ENCODE measurements around the gene NODAL.

NODAL gene

GRCh38 chr10:70426823-70427222, 14.7 kb downstream of the NODAL start:
- Histone ChIP-seq H3K4me3 (ENCODE audit: low read depth in 1 of 2, low read length in 1 of 2) (no peak overlapping the region), H3K27ac (no peak overlapping the region), H3K36me3 (peaks cover 99% of the 10 kb centered on the region), H3K27me3 (no peaks in the 10 kb centered on the region), H3K4me1 (ENCODE audit: control insufficient read depth in 1 of 2, insufficient read depth in 1 of 2, low read depth in 1 of 2, low read length in 1 of 2) (no peaks in the 10 kb centered on the region), H3K9me3 (no peaks in the 10 kb centered on the region)
- no peak for TF ChIP-seq CTCF (IDR thresholded peaks at IDR 0.05)

- Histone ChIP-seq H3K36me3 (peaks cover 99% of the 10 kb centered on the region), H3K9me3 (no peaks in the 10 kb centered on the region), H3K4me3 (ENCODE audit: low read depth in 1 of 2, low read length in 1 of 2) (no peak overlapping the region), H3K27ac (no peak overlapping the region), H3K4me1 (ENCODE audit: control insufficient read depth in 1 of 2, insufficient read depth in 1 of 2, low read depth in 1 of 2, low read length in 1 of 2) (no peaks in the 10 kb centered on the region), H3K27me3 (no peaks in the 10 kb centered on the region)
- no peak for TF ChIP-seq CTCF (IDR thresholded peaks at IDR 0.05)
Measured at GRCh38 chr10:70425096-70425495, 16.4 kb downstream of the NODAL start.

GRCh38 chr10:70424320-70424719, 17.2 kb downstream of the NODAL start:
- Histone ChIP-seq H3K36me3 (peaks cover 97% of the 10 kb centered on the region), H3K9me3 (no peaks in the 10 kb centered on the region), H3K27ac (no peak overlapping the region), H3K27me3 (no peaks in the 10 kb centered on the region), H3K4me1 (ENCODE audit: control insufficient read depth in 1 of 2, insufficient read depth in 1 of 2, low read depth in 1 of 2, low read length in 1 of 2) (no peaks in the 10 kb centered on the region), H3K4me3 (ENCODE audit: low read depth in 1 of 2, low read length in 1 of 2) (no peak overlapping the region)
- no peak for TF ChIP-seq CTCF (IDR thresholded peaks at IDR 0.05)

GRCh38 chr10:70418713-70419112, 22.8 kb downstream of the NODAL start:
- H3K36me3 ChIP-seq: peaks cover 49% of the 10 kb centered on the region
- no peak overlapping the region for H3K27ac ChIP-seq
- no peak for TF ChIP-seq CTCF (IDR thresholded peaks at IDR 0.05)
- no peaks in the 10 kb centered on the region for H3K9me3 ChIP-seq
- H3K4me3 ChIP-seq (ENCODE audit: low read depth in 1 of 2, low read length in 1 of 2): no peak overlapping the region
- H3K4me1 ChIP-seq (ENCODE audit: control insufficient read depth in 1 of 2, insufficient read depth in 1 of 2, low read depth in 1 of 2, low read length in 1 of 2): no peaks in the 10 kb centered on the region
- no peaks in the 10 kb centered on the region for H3K27me3 ChIP-seq

GRCh38 chr10:70418229-70418628, 23.3 kb downstream of the NODAL start:
- Histone ChIP-seq H3K27me3 (no peaks in the 10 kb centered on the region), H3K27ac (no peak overlapping the region), H3K36me3 (peaks cover 44% of the 10 kb centered on the region), H3K9me3 (no peaks in the 10 kb centered on the region), H3K4me1 (ENCODE audit: control insufficient read depth in 1 of 2, insufficient read depth in 1 of 2, low read depth in 1 of 2, low read length in 1 of 2) (no peaks in the 10 kb centered on the region), H3K4me3 (ENCODE audit: low read depth in 1 of 2, low read length in 1 of 2) (no peak overlapping the region)
- TF ChIP-seq CTCF (IDR thresholded peaks at IDR 0.05): no peak

- Histone ChIP-seq H3K27me3 (no peaks in the 10 kb centered on the region), H3K36me3 (peaks cover 38% of the 10 kb centered on the region), H3K4me1 (ENCODE audit: control insufficient read depth in 1 of 2, insufficient read depth in 1 of 2, low read depth in 1 of 2, low read length in 1 of 2) (no peaks in the 10 kb centered on the region), H3K4me3 (ENCODE audit: low read depth in 1 of 2, low read length in 1 of 2) (no peak overlapping the region), H3K9me3 (no peaks in the 10 kb centered on the region), H3K27ac (no peak overlapping the region)
- no peak for TF ChIP-seq CTCF (IDR thresholded peaks at IDR 0.05)
Measured at GRCh38 chr10:70417568-70417967, 23.9 kb downstream of the NODAL start.
